Neural cell (in vitro differentiated cells): ENCODE results near the gene AFF3. TPM values are rescaled to one million over a fixed set of nuclear protein-coding genes. Genes with fewer than 3 reads are reported as not detected.

Experiments
- H2AFZ ChIP-seq: fragments of 200-600, 300-800 bp; sonication (generic), shearing (Covaris generic); 2 replicates; pipeline ENCODE4 v1.6.0; 2014; ENCODE audit warnings: low read depth, mild to moderate bottlenecking, antibody characterized with exemption, low read length, moderate library complexity
- H3F3A ChIP-seq: fragments of 200-600 bp; shearing (Covaris generic); 2 replicates; pipeline ENCODE4 v1.6.1; 2016; ENCODE audit warnings: mild to moderate bottlenecking, moderate library complexity, mixed read lengths, antibody characterized with exemption, low read length; ENCODE audit not compliant: insufficient read depth, poor library complexity, severe bottlenecking
- H3K27ac ChIP-seq: fragments of 200-600, 300-800 bp; sonication (generic), shearing (Covaris generic); 2 replicates; pipeline ENCODE4 v1.5.1; 2014; ENCODE audit warnings: mild to moderate bottlenecking, low read length, moderate library complexity
- H3K27me3 ChIP-seq: fragments of 300-800, 200-600 bp; sonication (generic), shearing (Covaris generic); 2 replicates; pipeline ENCODE4 v1.6.0; 2014; ENCODE audit warnings: mild to moderate bottlenecking, low read depth, low read length, moderate library complexity; ENCODE audit not compliant: insufficient read depth
- H3K36me3 ChIP-seq: fragments of 300-800, 200-600 bp; sonication (generic), shearing (Covaris generic); 2 replicates; pipeline ENCODE4 v1.5.1; 2014; ENCODE audit warnings: mild to moderate bottlenecking, antibody characterized with exemption, low read length, moderate library complexity; ENCODE audit not compliant: insufficient read depth
- H3K4me2 ChIP-seq: fragments of 300-800, 200-600 bp; sonication (generic), shearing (Covaris generic); 2 replicates; pipeline ENCODE4 v1.6.0; 2014; ENCODE audit warnings: mild to moderate bottlenecking, low read length
- H3K4me3 ChIP-seq: fragments of 300-800, 200-600 bp; sonication (generic), shearing (Covaris generic); 2 replicates; pipeline ENCODE4 v1.5.1; 2014; ENCODE audit warnings: mild to moderate bottlenecking, low read length, moderate library complexity
- H3K79me2 ChIP-seq: fragments of 200-600 bp; shearing (Covaris generic); replicated peaks from 2 replicates; pipeline ENCODE4 v1.6.0; 2014; ENCODE audit warnings: mild to moderate bottlenecking, low read length, moderate library complexity; ENCODE audit not compliant: insufficient read depth
- H3K9ac ChIP-seq: fragments of 300-800, 200-600 bp; sonication (generic), shearing (Covaris generic); 2 replicates; pipeline ENCODE4 v1.6.1; 2016; ENCODE audit warnings: mild to moderate bottlenecking, low read length, mixed read lengths
- H3K9me2 ChIP-seq: fragments of 200-600 bp; shearing (Covaris generic); 2 replicates; pipeline ENCODE4 v1.6.1; 2016; ENCODE audit warnings: mild to moderate bottlenecking, low read length, mixed read lengths; ENCODE audit not compliant: insufficient read depth
- H3K9me3 ChIP-seq: fragments of 200-600, 300-800 bp; sonication (generic), shearing (Covaris generic); 2 replicates; pipeline ENCODE4 v1.6.1; 2016; ENCODE audit warnings: mild to moderate bottlenecking, mixed run types, low read length, moderate library complexity, mixed read lengths
- H4K20me1 ChIP-seq: fragments of 200-600 bp; shearing (Covaris generic); 2 replicates; pipeline ENCODE4 v1.6.1; 2016; ENCODE audit warnings: mild to moderate bottlenecking, mixed run types; ENCODE audit not compliant: insufficient read depth
- CTCF ChIP-seq: fragments of 450-650 bp; IDR thresholded peaks from 2 replicates; pipeline ENCODE4 v1.5.1; 2014; ENCODE audit warnings: antibody characterized with exemption, mild to moderate bottlenecking, moderate library complexity; ENCODE audit not compliant: poor library complexity, severe bottlenecking
- EP300 ChIP-seq: fragments of 450-650 bp; conservative IDR thresholded peaks from 2 replicates; pipeline ENCODE4 v1.6.1; 2014; ENCODE audit warnings: antibody characterized with exemption, mild to moderate bottlenecking, moderate library complexity; ENCODE audit not compliant: poor library complexity, severe bottlenecking
- EZH2 ChIP-seq: fragments of 200-600, 300-800 bp; shearing (Covaris generic), sonication (generic); IDR thresholded peaks from 2 replicates; pipeline ENCODE4 v1.6.1; 2014; ENCODE audit warnings: antibody characterized with exemption, low read length, borderline replicate concordance, mild to moderate bottlenecking; ENCODE audit not compliant: insufficient read depth, poor library complexity, severe bottlenecking
- MXI1 ChIP-seq: fragments of 450-650 bp; conservative IDR thresholded peaks from 2 replicates; pipeline ENCODE4 v1.6.1; 2014; ENCODE audit warnings: antibody characterized with exemption, mild to moderate bottlenecking; ENCODE audit not compliant: poor library complexity, severe bottlenecking
- POLR2AphosphoS5 ChIP-seq: IDR thresholded peaks from 2 replicates; pipeline ENCODE4 v1.6.1; 2012
- RAD21 ChIP-seq: fragments of 450-650 bp; conservative IDR thresholded peaks from 2 replicates; pipeline ENCODE4 v1.6.1; 2014; ENCODE audit warnings: antibody characterized with exemption, mild to moderate bottlenecking, moderate library complexity
- REST ChIP-seq: IDR thresholded peaks from 2 replicates; pipeline ENCODE4 v1.6.1; 2012; ENCODE audit warnings: borderline replicate concordance
- SMC3 ChIP-seq: fragments of 450-650 bp; conservative IDR thresholded peaks from 2 replicates; pipeline ENCODE4 v1.6.1; 2014; ENCODE audit warnings: antibody characterized with exemption, mild to moderate bottlenecking, moderate library complexity; ENCODE audit not compliant: poor library complexity
- TAF1 ChIP-seq: IDR thresholded peaks from 2 replicates; pipeline ENCODE4 v1.6.1; 2012; ENCODE audit warnings: low read depth
- polyA plus RNA-seq: library from polyadenylated mRNA; depleted of rRNA; stranded (reverse); fragments of >200 nt; gene quantifications from 2 replicates; pipeline ENCODE4 v1.2.3, GENCODE V29; 2014

Gene AFF3
- polyA plus RNA-seq, 1 donor from 2014 or later = 5.1 TPM

- Histone ChIP-seq H3K9me3 (no peaks in the 10 kb centered on the region), H3K9ac (no peak overlapping the region), H3K4me2 (no peak overlapping the region), H3F3A (no peaks in the 10 kb centered on the region), H3K27me3 (no peaks in the 10 kb centered on the region), H3K4me3 (no peak overlapping the region), H3K27ac (no peak overlapping the region), H3K36me3 (no peaks in the 10 kb centered on the region), H3K9me2 (no peaks in the 10 kb centered on the region), H4K20me1 (no peaks in the 10 kb centered on the region), H2AFZ (no peak overlapping the region), H3K79me2 (no peaks in the 10 kb centered on the region)
- TF ChIP-seq CTCF (no peak), REST (no peak), TAF1 (no peak), SMC3 (no peak), RAD21 (no peak), EZH2 (no peak), MXI1 (no peak), EP300 (no peak), POLR2AphosphoS5 (no peak)
Observed at GRCh38 chr2:99706735-99707134, 435.7 kb downstream of the AFF3 start.

- Histone ChIP-seq H3F3A (no peaks in the 10 kb centered on the region), H3K9ac (no peak overlapping the region), H3K27me3 (no peaks in the 10 kb centered on the region), H4K20me1 (no peaks in the 10 kb centered on the region), H3K9me2 (no peaks in the 10 kb centered on the region), H3K9me3 (no peaks in the 10 kb centered on the region), H3K4me3 (no peak overlapping the region), H3K27ac (no peak overlapping the region), H2AFZ (no peak overlapping the region), H3K4me2 (no peak overlapping the region), H3K36me3 (no peaks in the 10 kb centered on the region), H3K79me2 (no peaks in the 10 kb centered on the region)
- TF ChIP-seq POLR2AphosphoS5 (no peak), SMC3 (no peak), TAF1 (no peak), RAD21 (no peak), REST (no peak), EZH2 (no peak), CTCF (no peak), EP300 (no peak), MXI1 (no peak)
Observed at GRCh38 chr2:99701503-99701902, 440.9 kb downstream of the AFF3 start.
